Inflammatory macrophage treated with lipopolysaccharide for 4 hours (primary cell): ENCODE measurements around the gene HHATL.
A peak's percentile ranks its signal among the peaks of the same experiment; 100 is the strongest.
"Not testable (repeated sequence)": the region's sequence is repeated elsewhere in the genome, so short reads cannot be mapped to it uniquely, and the experiment has no call there.

Experiments
- DNase-seq: peaks from one replicate; pipeline ENCODE4 v3.0.0-alpha.2; 2020

Gene HHATL

GRCh38 chr3:42733501-42734262, 31.1 kb upstream of the HHATL start:
- no peak for DNase-seq

DNA sequence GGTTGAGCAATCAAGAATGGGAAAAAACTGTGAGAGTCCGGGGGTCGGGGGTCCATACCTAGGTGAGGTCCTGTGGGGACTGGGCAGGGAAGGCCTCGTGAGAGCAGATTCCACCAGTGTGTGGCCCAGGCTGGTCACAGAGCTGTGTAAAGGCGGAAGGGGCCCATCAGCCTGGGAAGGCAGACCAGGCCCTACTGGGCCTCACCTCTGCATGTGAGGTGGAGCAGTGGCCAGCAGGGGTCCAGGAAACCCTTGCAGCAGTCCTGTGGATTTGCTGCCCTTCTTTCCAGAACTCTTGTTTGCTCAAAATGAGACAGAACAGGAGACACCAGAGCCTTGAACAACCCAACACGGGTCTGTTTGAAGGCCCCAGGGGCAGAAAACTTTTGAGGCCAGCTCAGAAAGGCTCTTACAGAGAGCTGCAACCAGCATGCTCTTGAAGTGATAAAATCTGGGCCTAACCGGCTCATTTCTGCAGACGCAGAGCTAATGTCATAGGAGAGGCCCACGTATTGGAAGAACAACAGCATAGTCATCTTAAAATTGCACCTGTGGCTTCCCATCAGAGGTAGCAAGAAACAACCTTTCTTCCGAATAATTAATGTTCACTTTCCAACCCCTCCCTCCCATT, 30.3 kb upstream of the HHATL start:
- DNase-seq: no peak

- no peak for DNase-seq
These were observed 29.7 kb upstream of the HHATL start for GRCh38 chr3:42732196-42732828.

DNA sequence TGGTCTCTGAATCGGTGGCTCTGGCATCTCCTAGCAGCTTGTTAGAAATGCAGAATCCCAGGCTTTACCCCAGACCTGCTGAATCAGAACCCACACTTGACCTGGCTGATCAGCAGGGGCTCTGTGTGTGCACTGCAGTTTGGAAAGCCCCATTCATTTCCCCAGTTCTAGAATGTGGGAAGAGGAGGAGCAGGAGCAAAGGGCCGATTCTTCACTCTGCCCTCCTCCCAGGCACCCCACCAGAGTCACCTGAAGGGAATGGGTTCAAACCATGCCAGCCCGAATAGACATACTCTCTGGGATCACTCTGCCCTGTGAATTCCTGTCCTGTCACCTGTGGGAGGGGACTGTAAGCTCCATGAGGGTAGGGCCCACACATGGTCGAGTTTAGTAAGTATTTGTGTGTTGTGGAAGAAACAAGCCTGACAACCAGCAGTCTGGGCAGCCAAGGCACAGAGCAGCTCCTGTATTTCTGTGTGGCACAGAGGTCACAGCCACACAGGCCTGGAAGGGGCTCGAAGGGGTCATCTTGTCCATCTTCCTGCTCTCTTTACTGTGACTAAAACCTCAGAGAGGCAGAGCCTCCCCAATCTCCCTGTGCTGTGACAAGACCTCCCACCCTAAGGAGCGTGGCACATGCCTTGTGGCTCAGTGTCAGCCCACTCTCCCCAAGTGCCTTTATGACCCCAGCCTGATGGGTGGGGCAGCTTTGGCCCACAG, 29.0 kb upstream of the HHATL start:
- DNase-seq: peak; percentile 3

DNA sequence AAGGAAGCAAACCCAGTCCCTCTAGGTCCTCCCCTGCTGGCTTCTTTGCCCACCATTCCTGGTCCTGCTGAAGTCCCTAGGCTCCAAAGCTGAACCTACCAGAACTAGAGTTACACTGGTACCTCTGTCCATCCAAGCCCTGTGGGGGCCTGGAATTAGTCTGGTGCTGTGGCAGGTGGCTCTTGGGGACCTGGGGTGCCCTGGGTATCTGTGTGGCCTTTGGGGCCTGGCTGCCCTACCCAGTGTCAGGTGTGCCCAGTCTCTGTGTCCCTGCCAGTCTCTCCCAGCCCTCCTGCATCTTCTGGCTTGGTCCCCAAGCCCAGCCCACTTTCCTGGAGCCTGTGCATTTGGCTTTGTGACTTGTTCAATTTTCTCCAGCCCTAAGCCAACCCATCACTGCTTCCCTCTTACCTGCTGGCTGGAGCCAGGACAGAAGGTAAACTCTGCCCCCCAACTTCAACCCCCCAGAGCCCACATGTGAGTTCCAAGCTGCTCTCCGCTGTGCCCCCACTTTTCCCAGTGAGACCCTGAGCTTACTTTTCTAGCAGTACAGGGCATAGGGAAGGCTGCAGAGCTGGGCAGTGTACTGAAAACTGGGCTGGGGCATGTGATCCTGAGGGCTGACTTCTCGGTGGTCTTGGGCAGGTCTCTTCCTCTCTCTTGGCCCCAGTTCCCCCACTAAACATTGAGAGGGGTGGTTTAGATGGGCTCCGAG, 28.3 kb upstream of the HHATL start:
- no peak for DNase-seq

DNA sequence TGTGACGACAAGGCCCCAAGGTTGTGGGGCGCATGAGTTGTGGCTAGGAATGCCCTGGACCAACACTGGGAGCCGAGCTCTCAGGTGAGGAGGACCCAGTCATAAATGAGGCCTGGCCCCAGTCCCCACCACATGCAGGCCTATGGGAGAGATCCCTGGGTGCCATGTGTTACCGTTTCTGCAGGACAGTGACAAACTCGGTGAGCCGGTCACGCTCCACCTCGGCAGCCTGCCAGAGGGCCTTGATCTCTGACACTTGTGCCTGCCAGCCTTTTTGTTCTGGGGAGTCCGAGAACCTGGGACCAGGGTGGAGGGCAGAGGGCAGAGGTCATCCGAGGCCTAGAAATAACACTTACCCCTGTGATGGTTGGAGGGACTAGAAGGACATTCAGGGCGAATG, 27.7 kb upstream of the HHATL start:
- no peak for DNase-seq

DNA sequence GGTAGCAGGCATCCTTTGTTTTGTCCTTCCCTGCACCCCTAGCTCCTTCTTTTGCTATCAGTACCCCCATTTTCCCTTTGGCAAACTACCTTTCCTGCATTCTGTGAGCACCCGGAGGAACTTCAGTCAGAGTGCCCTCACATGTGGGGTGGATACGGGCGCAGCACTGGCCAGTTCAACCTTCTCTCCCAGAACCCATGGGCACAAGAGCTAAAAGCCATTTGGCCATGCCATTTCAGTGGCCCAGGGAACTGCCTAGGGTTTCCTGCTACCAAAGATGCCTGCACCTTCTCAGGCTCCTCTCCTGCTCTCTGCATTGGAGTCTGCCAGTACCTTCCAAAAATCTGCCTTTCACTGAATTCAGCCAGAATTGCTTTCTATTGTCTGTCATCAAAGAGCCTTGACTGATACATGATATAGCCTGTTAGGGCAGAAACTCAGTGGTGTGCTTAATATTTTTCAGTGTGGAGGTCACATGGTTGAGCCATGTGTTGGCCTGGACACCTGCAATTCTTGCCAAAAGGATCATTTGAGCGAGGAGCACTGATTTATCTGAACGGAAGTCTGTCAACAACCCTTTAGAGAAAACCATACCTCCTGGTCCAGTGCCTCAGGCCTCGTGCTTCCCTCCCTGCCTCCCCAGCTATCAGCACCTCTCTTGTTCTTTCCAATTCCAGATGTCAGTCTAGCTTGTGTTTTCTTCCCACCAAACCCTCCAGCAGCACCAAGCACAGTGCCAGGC, 27.0 kb upstream of the HHATL start:
- DNase-seq: no peak

- DNase-seq: no peak
These were observed 26.2 kb upstream of the HHATL start for GRCh38 chr3:42728668-42729364.

GRCh38 chr3:42728056-42728455, 25.5 kb upstream of the HHATL start:
- DNase-seq: no peak

- DNase-seq: peak; percentile 2
These were observed 22.9 kb upstream of the HHATL start for GRCh38 chr3:42725454-42725853.

DNA sequence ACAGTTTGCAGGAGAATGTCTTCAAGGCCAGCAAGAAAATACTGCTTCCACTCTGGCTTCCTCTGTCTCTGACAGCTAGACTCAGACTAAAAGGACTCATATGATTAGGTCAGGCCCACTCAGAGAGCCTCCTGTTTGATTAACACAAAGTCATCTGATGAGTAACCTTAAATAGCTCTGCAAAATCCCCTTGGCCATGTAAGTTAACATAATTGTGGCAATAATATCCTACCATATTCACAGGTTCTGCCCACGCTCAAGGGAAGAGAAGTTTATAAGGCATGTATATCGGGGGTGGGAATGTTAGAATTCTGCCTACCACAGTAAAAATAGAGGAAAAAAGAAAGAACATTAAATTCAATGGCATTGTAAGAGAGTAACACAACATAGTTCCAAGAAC, 20.6 kb upstream of the HHATL start:
- DNase-seq: peak; percentile 68

DNA sequence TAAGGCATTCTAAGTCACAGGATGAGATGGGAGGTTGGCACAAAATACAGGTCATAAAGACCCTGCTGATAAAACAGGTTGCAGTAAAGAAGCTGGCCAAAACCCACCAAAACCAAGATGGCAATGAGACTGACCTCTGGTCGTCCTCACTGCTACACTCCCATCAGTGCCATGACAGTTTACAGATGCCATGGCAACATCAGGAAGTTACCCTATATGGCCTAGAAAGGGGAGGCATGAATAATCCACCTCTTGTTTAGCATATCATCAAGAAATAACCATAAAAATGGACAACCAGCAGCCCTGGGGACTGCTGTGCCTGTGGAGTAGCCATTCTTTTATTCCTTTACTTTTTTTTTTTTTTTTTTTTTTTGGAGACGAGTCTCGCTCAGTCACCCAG, 19.8 kb upstream of the HHATL start:
- DNase-seq: not testable (repeated sequence)

- DNase-seq: peak; percentile 7
These were observed 19.1 kb upstream of the HHATL start for GRCh38 chr3:42721690-42722089.

DNA sequence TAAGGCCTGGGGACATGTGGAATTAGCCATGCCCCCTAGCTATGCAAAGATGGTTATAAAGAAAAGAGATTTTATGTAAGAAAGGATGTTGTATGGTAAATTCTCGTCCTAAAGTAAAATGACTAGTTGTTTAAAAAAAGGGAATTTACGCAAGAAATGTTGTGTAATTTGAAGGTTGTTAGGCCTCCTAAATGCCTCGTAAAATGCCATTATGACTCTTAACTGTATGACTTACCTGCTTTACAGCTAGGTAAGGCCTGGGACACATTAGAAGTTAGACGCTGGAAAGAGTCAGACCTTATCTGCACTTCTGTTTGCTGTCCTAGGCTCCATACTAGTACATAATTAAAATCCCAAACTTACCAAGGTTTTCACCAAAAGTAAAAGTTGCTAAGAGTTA, 17.5 kb upstream of the HHATL start:
- DNase-seq: peak; percentile 77

GRCh38 chr3:42719002-42719401, 16.4 kb upstream of the HHATL start:
- no peak for DNase-seq

DNA sequence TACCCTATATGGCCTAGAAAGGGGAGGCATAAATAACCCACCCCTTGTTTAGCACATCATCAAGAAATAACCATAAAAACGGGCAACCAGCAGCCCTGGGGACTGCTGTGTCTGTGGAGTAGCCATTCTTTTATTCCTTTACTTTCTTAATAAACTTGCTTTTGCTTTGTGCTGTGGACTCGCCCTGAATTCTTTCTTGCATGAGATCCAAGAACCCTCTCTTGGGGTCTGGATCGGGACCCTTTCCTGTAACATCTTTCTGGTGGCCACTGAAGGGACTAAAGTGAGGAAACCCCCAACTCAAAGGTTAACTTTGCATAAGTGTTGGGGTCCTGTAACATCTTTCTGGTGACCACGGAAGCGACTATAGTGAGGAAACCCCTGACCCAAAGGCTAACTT, 15.7 kb upstream of the HHATL start:
- DNase-seq: no peak

- peak; percentile 56 for DNase-seq
These were observed 14.7 kb upstream of the HHATL start for GRCh38 chr3:42717306-42717705.

DNA sequence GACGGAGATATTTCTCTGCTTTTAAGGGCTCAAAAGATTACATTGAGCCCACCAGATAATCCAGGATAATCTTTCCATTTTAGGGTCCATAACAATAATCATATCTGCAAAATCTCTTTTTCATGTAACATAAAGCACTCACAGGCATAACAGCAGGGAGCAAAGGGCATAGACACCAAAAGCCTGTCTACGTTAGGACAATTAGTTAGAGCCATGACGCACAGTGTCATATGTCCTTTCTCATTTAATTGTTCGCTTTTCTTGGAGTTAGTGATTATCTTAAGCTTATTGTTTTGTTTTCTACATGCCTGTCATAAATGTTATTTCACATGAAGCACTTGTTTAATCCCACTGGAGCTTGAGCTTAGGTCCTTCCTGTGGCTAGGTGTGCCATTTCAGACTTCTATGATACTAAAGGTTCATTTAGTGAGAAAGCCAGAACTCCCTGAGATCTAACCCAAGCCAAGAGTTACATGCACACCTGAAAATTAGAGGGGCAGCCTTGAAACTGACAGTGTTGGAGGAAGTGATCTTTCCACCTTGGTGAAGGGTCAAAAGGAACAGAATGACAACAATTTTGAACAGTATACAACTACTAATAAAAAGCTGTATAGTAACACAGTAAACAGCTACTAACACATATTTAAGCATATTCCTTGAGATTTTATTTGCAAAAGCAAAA, 11.7 kb upstream of the HHATL start:
- DNase-seq: no peak

DNA sequence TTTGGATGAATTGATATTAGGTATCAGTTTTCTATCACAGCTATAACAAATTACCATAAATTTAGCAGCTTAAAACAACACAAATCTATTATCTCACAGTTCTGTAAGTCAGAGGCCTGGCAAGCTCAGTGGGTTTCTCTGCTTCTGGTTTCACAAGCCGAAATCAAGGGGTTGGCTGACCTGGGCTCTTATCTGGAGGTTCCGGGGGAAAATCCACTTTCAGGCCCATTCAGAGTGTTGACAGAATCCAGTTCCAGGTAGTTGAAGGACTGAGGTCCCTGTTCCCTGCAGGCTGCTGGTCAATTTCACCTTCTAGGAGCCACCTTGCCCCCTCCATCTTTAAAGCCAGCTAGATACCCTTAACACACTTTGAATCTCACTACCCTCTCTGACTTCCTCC, 11.1 kb upstream of the HHATL start:
- no peak for DNase-seq

- DNase-seq: no peak
These were observed 10.2 kb upstream of the HHATL start for GRCh38 chr3:42712688-42713372.

DNA sequence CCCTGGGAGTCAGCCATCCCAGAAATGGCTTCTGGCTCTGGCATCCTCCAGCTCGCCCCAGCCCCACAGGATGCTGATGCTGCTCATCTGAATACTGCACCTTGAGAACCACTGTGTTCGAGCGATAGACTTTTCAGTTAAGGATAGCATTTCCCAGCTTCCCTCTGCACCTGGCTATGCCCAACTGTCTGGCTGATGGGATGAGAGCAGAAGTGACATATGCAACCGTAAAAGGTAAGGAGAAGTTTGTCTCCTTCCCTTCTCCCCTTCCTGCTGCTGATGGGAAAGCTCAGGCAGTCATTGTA, 9.7 kb upstream of the HHATL start:
- DNase-seq: no peak
